Omental fat pad (tissue), 4 donors: ENCODE data around the gene KLHL7. TPM values are rescaled to one million over a fixed set of nuclear protein-coding genes. Genes with fewer than 3 reads are reported as not detected.

Experiments
- ATAC-seq: fragments of 150-250 bp; one replicate; pipeline ENCODE4 v1.9.1; 2016; ENCODE audit warnings: mild to moderate bottlenecking, moderate library complexity; ENCODE audit not compliant: low FRiP score
- DNase-seq: peaks from one replicate; pipeline ENCODE4 v3.0.0-alpha.2; 2019; ENCODE audit warnings: low spot score
- CTCF ChIP-seq, 3 donors: fragments of 450-650 bp; IDR thresholded peaks; one replicate each; pipeline ENCODE4 v1.5.1; 2016 to 2017; ENCODE audit warnings: antibody characterized with exemption in 3 of 3, mild to moderate bottlenecking in 3 of 3, moderate library complexity in 2 of 3
- total RNA-seq, 4 donors: library from RNA; depleted of rRNA; stranded (reverse); fragments of >200 nt; gene quantifications; one replicate each; pipeline ENCODE4 v1.1.0, GENCODE V29; 2016

The KLHL7 gene
- total RNA-seq, 4 donors from 2014 or later = 19.3 to 51.7 (median 24.9) TPM

- ATAC-seq = no peak
- DNase-seq = no peak
Observed at GRCh38 chr7:23096518-23097290, 8.9 kb upstream of the KLHL7 start.

DNA sequence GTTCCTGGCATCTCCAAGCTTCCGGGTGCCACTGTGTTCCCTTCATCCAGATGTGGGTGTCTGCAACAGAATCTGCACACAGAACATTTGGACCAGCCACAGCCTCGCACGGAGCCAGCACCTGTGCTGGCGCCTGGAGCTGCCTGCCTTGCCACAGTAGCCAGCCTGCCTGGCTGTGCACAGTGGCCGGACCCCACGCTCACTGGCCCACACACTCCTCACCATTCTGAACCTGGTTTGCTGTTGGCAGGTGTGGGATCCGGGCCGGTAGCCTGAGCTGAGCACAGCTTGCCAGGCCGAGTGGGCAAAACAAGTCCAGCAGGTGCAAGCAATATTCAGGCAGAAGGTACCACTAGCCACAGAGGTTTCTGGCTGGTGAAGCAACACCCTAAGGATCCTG, 7.6 kb upstream of the KLHL7 start:
- DNase-seq = no peak
- no peak for TF ChIP-seq CTCF (IDR thresholded peaks at IDR 0.05)
- no peak for ATAC-seq

More at GRCh38 chr7:23096518-23097290, 8.9 kb upstream of the KLHL7 start:
- no peak for TF ChIP-seq CTCF (IDR thresholded peaks at IDR 0.05)

DNA sequence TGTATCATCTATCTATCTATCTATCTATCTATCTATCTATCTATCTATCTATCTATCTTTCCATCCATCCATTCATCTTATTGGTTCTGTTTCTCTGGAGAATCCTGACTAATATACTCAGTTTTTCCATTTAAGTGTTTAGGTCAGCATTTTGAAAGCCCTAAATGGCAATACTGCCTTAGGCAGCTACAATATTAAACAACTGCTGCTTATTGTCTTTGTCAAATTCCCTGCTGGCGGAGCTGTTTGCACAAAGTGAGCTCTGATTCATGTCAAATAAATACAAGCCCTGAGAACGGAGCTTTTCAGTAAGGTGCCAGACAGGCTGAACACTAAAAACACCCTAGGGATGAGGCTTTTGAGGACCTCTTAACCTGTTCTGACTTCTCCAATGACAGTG, 7.1 kb upstream of the KLHL7 start:
- DNase-seq (no peak), ATAC-seq (no peak)
- no peak for TF ChIP-seq CTCF (IDR thresholded peaks at IDR 0.05)

DNA sequence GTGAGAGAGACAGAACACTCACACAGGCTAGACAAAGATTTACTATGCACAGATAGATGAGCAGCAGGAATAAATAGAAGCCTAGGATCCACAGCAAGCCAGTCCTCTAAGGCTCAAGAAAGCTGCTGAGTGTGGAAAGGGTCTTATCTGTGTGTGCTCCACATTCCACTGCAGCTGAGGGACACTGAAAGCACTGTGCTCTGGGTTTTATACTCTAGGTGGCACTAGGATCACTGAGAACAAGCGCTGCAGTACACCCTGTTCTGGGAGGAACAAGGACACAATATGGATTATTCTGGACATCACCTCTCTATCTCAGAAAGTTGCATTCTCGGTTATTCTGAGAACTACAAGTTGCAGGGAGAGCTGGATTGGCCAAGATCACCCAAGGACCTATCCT, 4.9 kb upstream of the KLHL7 start:
- no peak for TF ChIP-seq CTCF (IDR thresholded peaks at IDR 0.05)
- no peak for DNase-seq
- ATAC-seq = no peak

DNA sequence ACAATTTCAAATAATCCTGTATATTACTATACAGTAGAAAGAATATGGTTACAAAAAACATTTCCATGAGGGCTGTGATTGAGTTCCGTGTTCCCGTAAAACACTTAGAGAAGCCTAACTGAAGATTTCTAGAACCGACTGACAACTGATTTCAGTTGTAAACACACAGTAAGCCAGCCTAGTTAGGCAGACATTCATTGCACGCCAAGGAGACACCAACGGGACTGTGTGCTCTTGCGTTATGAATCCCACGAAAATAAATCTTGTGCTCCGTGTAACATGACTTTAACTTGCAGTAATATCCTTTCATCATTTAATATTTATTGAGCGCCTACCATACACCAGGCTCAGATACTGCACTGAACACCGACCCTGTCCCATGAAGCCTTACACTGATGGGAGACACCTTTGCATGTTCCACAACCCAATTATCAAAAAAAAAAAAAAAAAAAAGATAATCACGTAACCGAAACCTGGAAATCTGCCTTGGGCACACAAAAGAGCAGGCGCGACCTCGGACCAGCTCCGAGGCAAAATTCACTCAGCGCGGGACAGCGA, 420 bp upstream of the KLHL7 start:
- no peak for TF ChIP-seq CTCF (IDR thresholded peaks at IDR 0.05)
- peak; percentile 12 for ATAC-seq

DNA sequence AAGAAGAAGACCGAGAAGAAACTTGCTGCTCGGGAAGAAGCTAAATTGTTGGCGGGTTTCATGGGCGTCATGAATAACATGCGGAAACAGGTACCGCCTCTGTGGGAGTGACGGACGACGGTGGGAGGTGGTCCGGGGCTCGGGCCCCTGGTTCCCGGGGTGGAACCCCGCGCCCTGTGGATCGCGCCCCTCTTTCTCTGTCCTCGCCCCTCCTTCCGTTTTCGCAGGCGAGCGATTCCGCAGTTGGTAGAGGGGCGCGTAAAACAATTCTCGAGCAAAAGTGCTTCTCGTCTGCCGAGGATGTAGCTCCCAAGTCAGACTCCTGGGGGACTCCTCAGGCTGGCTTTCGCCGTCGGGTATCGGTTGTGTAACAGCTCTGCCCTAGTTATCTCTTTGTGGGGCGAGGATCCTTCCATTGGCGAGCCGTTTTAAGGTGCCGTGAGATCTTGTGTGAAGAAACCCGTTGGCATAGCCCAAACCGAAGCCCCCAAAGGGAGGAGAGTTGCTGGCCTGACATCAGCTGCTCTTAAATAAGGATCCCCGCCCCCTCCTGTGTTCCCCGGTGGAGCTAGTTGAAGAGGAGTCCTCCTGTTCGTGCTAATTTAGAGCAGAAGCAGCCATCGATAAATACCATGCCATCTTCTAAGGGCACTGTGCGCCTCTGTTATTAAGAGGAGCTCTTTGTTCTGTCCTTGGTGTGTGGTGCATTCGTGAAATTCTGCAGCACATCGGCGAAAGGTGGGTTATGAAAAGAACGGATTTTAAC, 655 bp downstream of the KLHL7 start:
- peak; percentile 23 for DNase-seq
- no peak for TF ChIP-seq CTCF (IDR thresholded peaks at IDR 0.05)
- ATAC-seq = peak; percentile 65

More for the DNA sequence above, 420 bp upstream of the KLHL7 start:
- no peak for DNase-seq
